Skeletal muscle cell (primary cell): ENCODE results near the gene ERN2.
"Not testable (repeated sequence)": the region's sequence is repeated elsewhere in the genome, so short reads cannot be mapped to it uniquely, and the experiment has no call there.

Source experiments
- DNase-seq: peaks from one replicate; pipeline ENCODE4 v3.0.0-alpha.2; 2010; ENCODE audit warnings: low read depth
- H3K4me3 ChIP-seq: 2 replicates; pipeline ENCODE4 v1.5.1; 2011; ENCODE audit warnings: low read depth, mild to moderate bottlenecking, control low read depth, low read length, moderate library complexity

Gene ERN2

DNA sequence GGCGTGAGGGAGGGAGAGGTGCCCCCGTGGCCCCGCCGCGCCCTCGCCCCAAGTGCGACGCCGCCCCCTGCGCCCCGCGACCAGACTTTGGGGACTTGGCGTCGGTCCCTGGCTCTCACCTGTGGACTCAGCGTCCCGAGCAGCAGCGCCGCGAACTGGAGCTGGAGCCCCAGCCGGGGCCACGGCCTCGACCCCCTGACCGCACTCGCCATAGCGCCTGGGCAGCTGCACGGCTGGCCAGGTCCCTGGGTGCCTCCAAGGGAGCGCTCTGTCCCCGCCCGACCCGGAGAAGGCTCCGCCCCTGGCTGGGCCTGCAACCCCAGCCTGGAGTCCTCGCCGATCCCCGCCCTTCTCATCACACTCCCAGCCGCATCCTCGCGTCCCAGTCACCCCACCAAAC lies at the start of gene ERN2:
TSS of gene ERN2 (minus strand) at position 247 of the 400 bp plus-strand sequence. CDS start at position 212, 35 bp downstream.
- no peak for DNase-seq
- no peak within 1 kb of the TSS for H3K4me3 ChIP-seq

DNA sequence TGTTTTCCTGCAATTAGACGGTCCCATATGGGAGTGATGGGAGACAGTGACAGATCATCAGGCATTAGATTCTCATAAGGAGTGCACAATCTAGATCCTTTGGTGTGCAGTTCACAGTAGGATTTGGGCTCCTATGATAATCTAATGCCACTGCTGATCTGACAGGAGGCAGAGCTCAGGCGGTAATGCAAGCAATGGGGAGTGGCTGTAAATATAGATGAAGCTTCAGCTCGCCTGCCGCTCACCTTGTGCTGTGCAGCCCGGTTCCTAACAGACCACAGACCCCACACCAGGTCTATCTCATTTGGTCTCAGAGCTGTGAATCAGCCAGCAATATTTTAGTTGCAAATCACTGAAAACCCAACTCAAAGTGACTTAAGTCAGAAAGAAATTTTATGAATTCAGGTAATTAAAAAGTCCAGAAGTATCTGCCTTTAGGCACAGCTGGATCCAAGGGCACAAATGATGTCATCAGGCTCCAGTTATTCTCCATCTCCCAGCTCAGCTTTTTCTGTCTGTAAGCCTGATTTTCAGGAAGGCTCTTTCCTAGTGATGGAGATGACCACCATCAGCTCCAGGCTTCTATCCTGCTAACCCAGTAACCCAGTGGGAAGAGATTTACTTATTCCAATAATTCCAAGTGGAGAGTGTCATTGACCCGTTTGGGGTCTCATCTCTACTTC lies 45.1 kb upstream of the ERN2 start:
- H3K4me3 ChIP-seq, result no peak overlapping the region
- DNase-seq, result no peak

DNA sequence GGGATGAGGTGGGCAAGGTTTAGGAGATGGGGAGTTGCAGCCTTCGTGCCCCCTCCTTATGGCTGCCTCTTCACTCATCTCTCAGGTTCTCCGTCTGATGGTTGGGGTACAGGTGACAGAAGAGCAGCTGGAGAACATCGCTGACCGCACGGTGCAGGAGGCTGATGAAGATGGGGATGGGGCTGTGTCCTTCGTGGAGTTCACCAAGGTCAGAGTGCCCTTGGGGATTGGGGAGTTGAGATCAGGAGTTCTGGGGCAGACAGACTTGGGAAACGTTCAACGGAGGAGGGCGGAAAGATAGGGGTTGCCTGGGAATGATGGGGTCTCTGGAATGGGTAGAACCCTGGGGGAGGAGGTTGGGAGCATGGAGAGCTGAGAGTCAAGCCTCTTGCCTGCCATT lies 44.1 kb upstream of the ERN2 start:
- no peak for DNase-seq
- H3K4me3 ChIP-seq, result no peak overlapping the region

DNA sequence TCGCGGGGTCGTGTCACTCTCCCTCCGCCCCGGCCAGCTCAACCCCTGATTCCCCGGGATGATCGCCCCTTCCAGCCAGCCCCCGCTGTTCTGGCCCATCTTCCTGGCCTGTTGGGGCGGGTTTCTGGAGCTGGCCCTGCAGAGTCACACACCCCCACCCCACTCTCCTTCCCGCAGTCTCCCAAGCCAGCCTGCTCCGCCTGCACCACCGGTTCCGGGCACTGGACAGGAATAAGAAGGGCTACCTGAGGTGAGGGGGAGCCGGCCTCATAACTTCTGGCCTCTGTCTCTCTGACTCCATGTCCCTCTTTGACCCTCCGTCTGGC lies 42.4 kb upstream of the ERN2 start:
- no peak overlapping the region for H3K4me3 ChIP-seq
- no peak for DNase-seq

DNA sequence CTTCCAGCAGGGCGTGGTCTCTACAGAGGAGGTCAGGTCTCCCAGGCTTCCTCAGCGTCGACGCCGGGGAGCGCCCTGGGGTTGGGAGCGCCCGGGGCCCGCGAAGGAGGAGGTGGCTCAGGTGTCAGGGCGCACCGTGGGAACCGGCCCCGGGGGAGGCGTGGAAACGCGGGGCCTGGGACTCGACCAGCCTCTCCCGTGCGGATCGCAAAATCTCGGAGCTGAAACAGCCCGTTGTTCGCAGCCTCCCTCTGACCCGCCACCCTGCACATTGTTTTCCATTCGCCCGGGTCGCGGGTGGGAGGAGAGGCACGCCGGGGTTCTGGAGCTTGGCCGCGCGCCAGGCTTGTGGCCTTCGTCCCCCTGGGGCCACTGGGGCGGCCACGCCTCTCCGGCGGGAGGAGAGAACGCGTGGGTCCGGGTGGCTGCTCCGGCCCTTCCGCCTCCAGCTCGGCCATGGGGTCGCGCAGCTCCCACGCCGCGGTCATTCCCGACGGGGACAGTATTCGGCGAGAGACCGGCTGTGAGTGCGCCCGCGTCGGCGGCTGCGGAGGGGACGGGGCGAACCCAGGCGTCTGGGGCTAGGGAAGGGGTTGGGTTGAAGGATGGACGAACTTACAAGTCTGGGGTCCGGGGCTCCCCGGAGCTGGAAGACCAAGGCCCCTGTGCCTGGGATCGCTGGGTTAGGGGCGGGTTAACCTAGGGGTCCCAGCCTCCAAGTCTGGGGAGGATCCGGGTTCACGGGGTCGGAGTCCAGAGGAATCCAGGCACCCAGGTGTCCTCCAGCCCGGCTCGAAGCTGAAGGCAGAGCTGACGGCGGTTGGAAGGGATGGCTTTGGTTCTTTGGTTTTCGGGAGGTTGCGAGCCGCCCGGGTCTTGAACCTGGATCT lies 41.8 kb upstream of the ERN2 start, which contains the start of gene CHP2:
TSS of gene CHP2 (plus strand) at position 433 of the 890 bp plus-strand sequence. CDS start at position 457, 24 bp downstream.
- DNase-seq, result no peak

DNA sequence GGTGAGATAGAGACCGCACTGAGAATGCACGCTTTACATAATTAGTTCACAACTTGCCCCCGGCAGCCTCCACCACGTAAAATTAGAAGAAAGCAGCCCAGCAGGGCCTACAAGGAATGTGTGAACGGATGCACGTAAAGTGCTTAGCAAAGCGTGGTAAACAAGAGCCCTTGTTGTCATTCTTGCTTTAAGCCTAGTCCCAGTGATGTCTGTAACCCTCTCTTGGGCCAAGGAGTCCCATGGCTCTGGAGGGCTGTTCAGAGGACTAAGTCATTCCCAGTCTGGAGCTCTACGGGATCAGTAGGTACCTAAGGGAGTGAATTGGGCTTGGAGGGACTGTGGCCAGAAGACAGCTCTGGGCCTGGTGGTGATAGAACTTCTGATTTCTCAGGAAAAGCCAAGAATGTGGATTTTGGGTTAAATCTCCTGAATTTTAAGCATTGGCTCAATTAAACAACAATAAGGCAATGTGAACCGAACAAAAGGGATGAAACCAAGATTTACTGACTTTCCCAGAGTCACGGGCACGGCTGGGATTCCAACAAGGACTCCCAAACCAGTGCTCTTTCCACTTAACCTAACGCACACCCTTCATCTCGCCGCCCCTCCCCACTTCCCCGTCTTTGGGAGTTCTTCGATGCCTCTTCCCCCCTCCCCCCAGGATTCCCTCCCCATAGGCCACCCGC lies 41.0 kb upstream of the ERN2 start:
- H3K4me3 ChIP-seq, result no peak overlapping the region
- DNase-seq, result no peak

More for the DNA sequence above, 41.8 kb upstream of the ERN2 start, which contains the start of gene CHP2:
- H3K4me3 ChIP-seq, result peak within 1 kb of the TSS; percentile 7

DNA sequence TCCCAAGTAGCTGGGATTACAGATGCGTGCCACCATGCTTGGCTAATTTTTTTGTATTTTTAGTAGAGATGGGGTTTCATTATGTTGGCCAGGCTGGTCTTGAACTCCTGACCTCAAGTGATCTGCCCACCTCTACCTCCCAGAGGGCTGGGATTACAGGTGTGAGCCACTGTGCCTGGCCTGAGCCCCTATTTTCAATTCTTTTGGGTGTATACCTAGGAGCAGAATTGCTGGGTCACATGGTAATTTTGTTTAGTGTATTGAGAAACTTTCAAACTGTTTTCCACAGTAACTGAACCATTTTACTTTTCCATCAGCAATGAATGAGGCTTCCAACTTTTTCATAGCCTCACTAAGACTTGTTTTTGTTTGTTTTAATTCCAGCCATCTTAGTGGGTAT lies 38.0 kb upstream of the ERN2 start:
- DNase-seq, H3K4me3 ChIP-seq: not testable (repeated sequence)

DNA sequence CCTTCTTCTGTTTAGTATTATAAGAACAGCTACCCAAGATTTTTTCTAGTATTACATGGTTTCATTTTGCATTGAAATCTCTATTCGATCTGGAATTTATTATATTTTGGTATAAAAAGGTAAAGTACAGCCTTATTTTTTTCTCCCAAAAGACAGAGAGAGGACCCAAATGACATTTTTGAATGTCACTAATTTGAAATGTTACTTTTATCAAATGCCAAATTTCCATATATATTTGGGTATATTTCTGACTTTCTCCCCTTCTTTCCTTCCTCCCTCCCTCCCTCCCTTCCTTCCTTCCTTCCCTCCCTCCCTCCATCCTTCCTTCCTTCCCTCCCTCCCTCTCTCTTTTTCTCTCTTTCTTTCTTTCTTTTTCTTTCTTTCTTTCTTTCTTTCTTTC lies 35.6 kb upstream of the ERN2 start:
- no peak overlapping the region for H3K4me3 ChIP-seq
- DNase-seq, result no peak

DNA sequence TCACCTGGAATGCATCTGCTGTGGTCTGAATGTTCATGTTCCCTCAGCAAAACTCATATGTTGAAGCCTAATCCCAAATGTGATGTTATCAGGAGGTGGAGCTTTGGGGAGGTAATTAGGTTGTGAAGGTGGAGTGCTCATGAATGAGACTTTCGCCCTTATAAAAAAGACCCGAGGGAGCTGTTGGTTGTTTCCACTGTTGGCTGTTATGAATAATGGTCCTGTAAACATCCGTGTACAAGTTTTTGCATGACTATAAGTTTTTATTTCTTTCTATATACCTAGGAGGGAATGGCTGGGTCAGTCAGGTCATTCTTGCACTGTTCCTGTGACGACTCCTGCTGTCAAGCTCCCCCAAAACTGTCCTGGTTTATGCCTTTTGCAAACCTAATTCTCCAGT lies 32.2 kb upstream of the ERN2 start:
- no peak for DNase-seq

DNA sequence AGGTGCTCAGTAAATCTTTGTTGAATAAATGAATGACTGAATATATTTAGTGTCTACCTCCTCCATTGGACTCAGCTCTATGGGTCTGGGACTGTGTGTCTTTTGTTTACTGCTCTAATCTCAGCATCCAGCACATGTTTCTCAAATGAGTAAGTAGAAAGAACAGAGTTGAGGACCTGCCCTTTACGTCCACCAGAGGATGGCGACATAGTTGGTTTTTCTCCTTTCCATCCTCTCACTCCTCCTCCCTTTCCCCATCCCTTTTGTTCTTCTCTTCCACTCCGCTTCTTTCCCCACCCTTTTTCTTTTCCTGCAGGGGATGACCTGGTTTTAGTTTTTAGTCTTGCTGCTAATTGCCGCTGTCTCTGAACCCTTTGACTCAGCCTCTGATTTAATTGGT lies 29.7 kb upstream of the ERN2 start:
- no peak overlapping the region for H3K4me3 ChIP-seq
- DNase-seq, result no peak

More for the DNA sequence above, 32.2 kb upstream of the ERN2 start:
- no peak overlapping the region for H3K4me3 ChIP-seq

DNA sequence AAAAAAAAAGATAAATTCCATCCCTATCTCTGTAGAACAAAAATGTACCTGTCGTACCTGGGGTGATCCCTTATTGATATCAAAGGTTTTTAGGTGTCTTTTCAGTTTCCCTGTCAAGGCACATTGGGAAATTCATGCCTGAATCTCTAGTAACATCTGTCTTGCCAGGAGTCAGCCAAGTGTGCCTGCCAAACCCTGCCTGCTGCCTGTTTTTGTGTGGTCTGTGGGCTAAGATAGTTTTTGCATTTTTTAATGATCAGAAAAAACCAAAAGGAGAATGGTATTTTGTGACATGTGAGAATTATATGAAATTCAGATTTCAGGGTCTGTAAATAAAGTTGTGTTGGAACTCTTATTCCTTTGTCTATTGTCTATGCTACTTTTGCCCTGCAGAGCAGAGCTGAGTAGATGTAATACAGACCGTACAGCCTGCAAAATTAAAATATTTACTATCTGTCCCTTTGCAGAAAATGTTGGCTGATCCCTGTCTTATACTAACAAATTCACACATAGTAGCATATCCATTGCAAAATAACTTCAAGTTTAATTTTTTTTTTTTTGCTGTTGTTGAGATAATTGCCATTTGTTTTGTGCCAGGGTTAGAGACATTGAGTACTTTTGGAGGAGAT lies 28.8 kb upstream of the ERN2 start:
- DNase-seq, result no peak
- no peak overlapping the region for H3K4me3 ChIP-seq

DNA sequence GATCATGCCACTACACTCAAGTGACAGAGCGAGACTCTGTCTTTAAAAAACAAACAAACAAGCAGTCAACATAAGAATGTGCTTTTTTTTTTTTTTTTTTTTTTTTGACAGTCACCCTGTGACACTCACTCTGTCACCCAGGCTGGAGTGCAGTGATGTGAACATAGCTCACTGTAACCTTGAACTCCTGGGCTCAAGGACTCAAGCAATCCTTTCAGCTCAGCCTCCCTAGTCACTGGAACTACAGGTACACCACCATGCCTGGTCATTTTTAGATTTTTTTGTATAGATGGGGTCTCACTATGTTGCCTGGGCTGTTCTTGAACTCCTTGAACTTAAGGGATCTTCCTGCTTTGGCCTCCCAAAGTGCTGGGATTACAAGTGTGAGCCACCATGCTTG lies 26.5 kb upstream of the ERN2 start:
- no peak overlapping the region for H3K4me3 ChIP-seq
- DNase-seq, result no peak

DNA sequence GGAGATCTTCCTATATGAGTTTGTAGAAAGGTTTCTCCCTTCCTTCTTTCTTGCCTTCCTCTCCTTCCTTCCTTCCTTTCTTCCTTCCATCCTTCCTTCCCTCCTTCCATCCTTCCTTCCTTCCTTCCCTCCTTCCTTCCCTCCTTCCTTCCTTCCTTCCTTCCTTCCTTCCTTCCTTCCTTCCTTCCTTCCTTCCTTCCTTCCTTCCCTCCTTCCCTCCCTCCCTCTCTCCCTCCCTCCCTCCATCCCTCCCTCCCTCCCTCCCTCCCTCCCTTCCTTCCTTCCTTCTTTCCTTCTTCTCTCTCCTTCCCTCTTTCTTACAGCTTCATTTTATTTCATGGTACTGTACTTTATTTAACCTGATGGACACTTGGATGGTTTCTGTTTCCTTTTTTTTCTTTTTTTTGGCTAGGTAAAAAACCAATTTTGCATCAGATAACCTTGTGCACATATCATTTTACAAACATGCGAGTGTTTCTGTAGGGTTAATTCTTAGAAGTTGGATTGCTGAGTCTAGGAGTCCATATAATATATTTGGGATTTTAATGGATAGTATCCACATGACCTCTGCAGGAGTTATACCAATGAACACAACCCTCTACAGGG lies 24.5 kb upstream of the ERN2 start:
- not testable (repeated sequence) for DNase-seq

DNA sequence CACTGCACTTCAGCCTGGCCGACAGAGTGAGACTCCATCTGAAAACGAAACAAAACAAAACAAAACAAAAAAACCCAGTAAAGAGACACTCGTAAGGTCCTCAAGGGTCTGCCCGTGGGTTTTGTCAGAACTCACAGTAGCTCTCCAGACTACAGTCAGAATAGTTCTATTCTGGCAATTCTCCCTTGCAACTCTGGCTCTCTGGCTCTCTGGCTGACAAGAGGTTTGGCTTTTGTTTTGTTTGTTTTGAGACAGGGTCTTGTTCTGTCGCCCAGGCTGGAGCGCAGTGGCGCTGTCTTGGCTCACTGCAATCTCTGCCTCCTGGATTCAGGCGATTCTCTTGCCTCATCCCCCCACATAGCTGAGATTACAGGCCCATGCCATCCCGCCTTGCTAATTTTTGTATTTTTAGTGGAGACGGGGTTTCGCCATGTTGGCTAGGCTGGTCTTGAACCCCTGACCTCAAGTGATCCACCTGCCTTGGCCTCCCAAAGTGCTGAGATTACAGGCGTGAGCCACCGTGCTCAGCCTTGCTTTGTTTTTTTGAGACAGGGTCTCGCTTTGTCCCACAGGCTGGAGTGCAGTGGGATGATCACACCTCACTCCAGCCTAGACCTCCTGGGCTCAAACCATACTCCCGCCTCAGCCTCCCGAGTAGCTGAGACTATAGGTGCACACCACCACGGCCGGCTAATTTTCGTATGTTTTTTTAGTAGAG lies 21.3 kb upstream of the ERN2 start:
- no peak for DNase-seq
- H3K4me3 ChIP-seq, result no peak overlapping the region

More for the DNA sequence above, 24.5 kb upstream of the ERN2 start:
- H3K4me3 ChIP-seq, result not testable (repeated sequence)

DNA sequence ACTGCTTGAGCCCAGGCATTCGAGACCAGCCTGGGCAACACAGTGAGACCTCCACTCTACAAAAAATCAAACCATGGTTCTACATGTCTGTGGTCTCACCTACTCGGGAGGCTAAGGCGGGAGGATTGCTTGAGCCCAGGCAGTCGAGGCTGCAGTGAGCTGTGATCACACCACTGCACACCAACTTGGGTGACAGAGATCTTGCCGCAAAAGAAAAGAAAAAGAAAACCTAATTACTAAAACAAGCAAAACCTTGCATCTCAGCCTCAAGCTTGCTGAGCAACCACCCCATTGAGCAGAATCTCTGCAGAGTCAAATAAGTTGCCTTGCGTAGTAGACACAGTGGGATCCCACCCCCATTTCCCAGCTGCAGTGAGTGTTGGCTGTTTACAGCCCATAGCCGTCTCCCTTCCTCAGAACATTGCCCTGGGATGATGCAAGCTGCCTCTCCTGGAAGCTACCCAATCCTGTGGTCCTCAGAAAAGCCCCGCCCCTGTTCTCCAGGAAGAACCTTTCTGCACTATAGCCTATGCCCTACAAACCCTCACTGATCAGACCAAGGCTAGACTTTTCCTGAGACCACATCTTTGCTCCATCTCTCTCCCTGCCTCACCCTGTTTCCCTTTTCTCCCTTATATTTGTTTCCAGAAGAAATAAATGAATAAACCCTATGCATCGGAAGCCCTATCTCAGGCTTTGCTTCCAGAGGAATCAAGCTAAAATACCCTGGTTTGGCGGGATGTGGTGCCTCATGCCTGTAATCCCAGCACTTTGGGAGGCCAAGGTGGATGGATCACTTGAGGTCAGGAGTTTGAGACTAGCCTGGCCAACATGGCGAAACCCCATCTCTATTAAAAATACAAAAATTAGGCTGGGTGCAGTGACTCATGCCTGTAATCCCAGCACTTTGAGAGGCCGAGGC lies 16.7 kb upstream of the ERN2 start:
- no peak overlapping the region for H3K4me3 ChIP-seq
- DNase-seq, result peak; percentile 36

DNA sequence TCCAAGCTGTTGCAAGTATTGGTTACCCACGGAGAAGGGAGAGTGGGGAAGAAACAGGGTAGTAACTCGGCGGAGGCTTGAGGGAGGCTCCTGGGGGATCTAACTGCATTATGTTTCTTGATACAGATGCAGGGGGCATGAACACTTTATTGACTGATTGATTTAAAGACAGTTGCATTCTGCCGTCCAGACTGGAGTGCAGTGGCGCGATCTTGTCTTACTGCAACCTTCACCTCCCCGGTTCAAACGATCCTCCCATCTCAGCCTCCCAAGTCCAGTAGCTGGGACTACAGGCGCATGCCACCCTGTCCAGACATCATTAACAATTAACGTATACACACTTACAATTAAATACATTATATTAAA lies 15.1 kb upstream of the ERN2 start:
- H3K4me3 ChIP-seq, result no peak overlapping the region
- no peak for DNase-seq

DNA sequence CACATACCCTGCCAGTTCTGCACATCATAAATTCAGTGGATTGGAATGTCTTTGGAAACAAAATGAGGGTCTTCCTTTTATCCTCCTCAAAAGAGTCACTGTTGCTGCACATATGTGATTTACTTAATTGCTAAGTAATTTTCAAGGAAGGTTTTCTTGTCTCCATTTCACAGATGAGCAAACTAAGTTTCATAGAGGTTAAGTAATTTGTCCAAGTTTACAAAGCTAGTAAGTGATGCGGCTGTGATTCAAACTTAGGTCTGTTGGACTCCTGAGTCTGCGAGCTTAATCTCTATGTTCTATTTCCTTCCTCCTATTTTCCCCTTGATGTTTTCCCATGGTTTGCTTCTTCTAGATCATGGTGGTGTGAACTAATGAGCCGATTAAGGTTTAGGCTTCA lies 13.7 kb upstream of the ERN2 start:
- no peak overlapping the region for H3K4me3 ChIP-seq

DNA sequence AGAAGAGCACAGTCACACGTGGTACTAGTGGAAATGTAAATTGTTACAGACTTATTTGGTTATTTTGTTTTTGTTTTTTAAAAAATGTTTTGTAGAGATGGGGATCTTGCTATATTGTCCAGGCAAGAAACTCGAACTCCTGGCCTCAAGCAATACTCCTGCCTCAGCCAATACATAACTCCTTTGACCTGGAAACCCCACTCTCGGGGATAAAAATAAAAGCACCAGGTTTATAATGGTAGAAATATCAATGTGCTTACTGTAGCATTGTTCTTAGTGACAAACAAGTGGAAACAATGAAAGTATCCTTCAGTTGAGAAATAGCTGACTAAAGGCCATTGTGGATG lies 11.7 kb upstream of the ERN2 start:
- DNase-seq, result no peak
- no peak overlapping the region for H3K4me3 ChIP-seq

More for the DNA sequence above, 13.7 kb upstream of the ERN2 start:
- DNase-seq, result no peak
